Right forelimb (tissue), 1 donor: Measurements from ENCODE around the gene ZBTB25.
A peak's percentile ranks its signal among the peaks of the same experiment; 100 is the strongest.

Source experiments
- DNase-seq: peaks from one replicate; pipeline ENCODE4 v3.0.0-alpha.2; 2018

The ZBTB25 gene

GRCh38 chr14:64513271-64513670 is 9.6 kb upstream of the ZBTB25 start:
- DNase-seq: no peak

GRCh38 chr14:64510825-64511671 is 7.4 kb upstream of the ZBTB25 start:
- DNase-seq: no peak

- no peak for DNase-seq
Measured at GRCh38 chr14:64509036-64509435, 5.4 kb upstream of the ZBTB25 start.

GRCh38 chr14:64508215-64508776 is 4.7 kb upstream of the ZBTB25 start:
- DNase-seq: no peak

GRCh38 chr14:64507376-64508156 is 3.9 kb upstream of the ZBTB25 start:
- no peak for DNase-seq

GRCh38 chr14:64506721-64507120 is 3.1 kb upstream of the ZBTB25 start:
- DNase-seq: no peak

GRCh38 chr14:64504897-64505794 is 1.5 kb upstream of the ZBTB25 start:
- DNase-seq: peak; percentile 92

GRCh38 chr14:64504310-64504896 is 765 bp upstream of the ZBTB25 start, which contains the start of gene ZBTB1:
ZBTB1 (plus strand) TSS chr14:64504770; CDS start chr14:64521505, 16,735 bp downstream.
- DNase-seq: peak; percentile 92

GRCh38 chr14:64502887-64503433 is 678 bp downstream of the ZBTB25 start:
- DNase-seq: no peak

- DNase-seq: no peak
Measured at GRCh38 chr14:64502456-64502855, 1.2 kb downstream of the ZBTB25 start.

GRCh38 chr14:64501411-64502171 is 2.0 kb downstream of the ZBTB25 start:
- DNase-seq: no peak

- DNase-seq: no peak
Measured at GRCh38 chr14:64500088-64500487, 3.5 kb downstream of the ZBTB25 start.

- no peak for DNase-seq
Measured at GRCh38 chr14:64496764-64497163, 6.9 kb downstream of the ZBTB25 start.

GRCh38 chr14:64495252-64495651 is 8.4 kb downstream of the ZBTB25 start:
- no peak for DNase-seq

- no peak for DNase-seq
Measured at GRCh38 chr14:64493455-64493854, 10.2 kb downstream of the ZBTB25 start.

GRCh38 chr14:64491637-64492036 is 12.0 kb downstream of the ZBTB25 start:
- DNase-seq: no peak

GRCh38 chr14:64488590-64489099 is 15.0 kb downstream of the ZBTB25 start:
- no peak for DNase-seq

GRCh38 chr14:64478634-64479250 is 24.9 kb downstream of the ZBTB25 start:
- DNase-seq: no peak

GRCh38 chr14:64476438-64476837 is 27.2 kb downstream of the ZBTB25 start:
- no peak for DNase-seq

GRCh38 chr14:64475585-64476273 is 27.9 kb downstream of the ZBTB25 start:
- DNase-seq: no peak
